ENCODE results near the gene KDM2B.

The KDM2B gene

GRCh38 chr12:121530600-121531355 is 50.0 kb downstream of the KDM2B start:
- peak; percentile 57 for DNase-seq (ENCODE audit: low read depth)

GRCh38 chr12:121529184-121529583 is 51.6 kb downstream of the KDM2B start:
- DNase-seq (ENCODE audit: low read depth) = no peak

- no peak for DNase-seq (ENCODE audit: low read depth)
These were observed 55.4 kb downstream of the KDM2B start for GRCh38 chr12:121525411-121525810.

GRCh38 chr12:121524196-121524916 is 56.5 kb downstream of the KDM2B start:
- DNase-seq (ENCODE audit: low read depth) = no peak

GRCh38 chr12:121523741-121524140 is 57.1 kb downstream of the KDM2B start:
- DNase-seq (ENCODE audit: low read depth) = no peak

- no peak for DNase-seq (ENCODE audit: low read depth)
These were observed 57.9 kb downstream of the KDM2B start for GRCh38 chr12:121522971-121523370.

GRCh38 chr12:121520586-121521086 is 60.2 kb downstream of the KDM2B start:
- DNase-seq (ENCODE audit: low read depth) = no peak

GRCh38 chr12:121520119-121520518 is 60.7 kb downstream of the KDM2B start:
- DNase-seq (ENCODE audit: low read depth) = no peak

GRCh38 chr12:121519227-121519626 is 61.6 kb downstream of the KDM2B start:
- DNase-seq (ENCODE audit: low read depth) = no peak

GRCh38 chr12:121518656-121519055 is 62.2 kb downstream of the KDM2B start:
- DNase-seq (ENCODE audit: low read depth) = no peak

- DNase-seq (ENCODE audit: low read depth) = no peak
These were observed 64.3 kb downstream of the KDM2B start for GRCh38 chr12:121516437-121517011.

GRCh38 chr12:121515615-121516014 is 65.2 kb downstream of the KDM2B start:
- DNase-seq (ENCODE audit: low read depth) = no peak

GRCh38 chr12:121514184-121514742 is 66.6 kb downstream of the KDM2B start:
- DNase-seq (ENCODE audit: low read depth) = no peak

- DNase-seq (ENCODE audit: low read depth) = no peak
These were observed 67.2 kb downstream of the KDM2B start for GRCh38 chr12:121513464-121514183.

- no peak for DNase-seq (ENCODE audit: low read depth)
These were observed 68.3 kb downstream of the KDM2B start for GRCh38 chr12:121512561-121512960.

- DNase-seq (ENCODE audit: low read depth) = no peak
These were observed 68.9 kb downstream of the KDM2B start for GRCh38 chr12:121511916-121512315.

- no peak for DNase-seq (ENCODE audit: low read depth)
These were observed 71.5 kb downstream of the KDM2B start for GRCh38 chr12:121509339-121509738.

GRCh38 chr12:121508533-121508932 is 72.3 kb downstream of the KDM2B start:
- DNase-seq (ENCODE audit: low read depth) = no peak

GRCh38 chr12:121507984-121508383 is 72.8 kb downstream of the KDM2B start:
- no peak for DNase-seq (ENCODE audit: low read depth)

GRCh38 chr12:121507245-121507644 is 73.6 kb downstream of the KDM2B start:
- no peak for DNase-seq (ENCODE audit: low read depth)

- no peak for DNase-seq (ENCODE audit: low read depth)
These were observed 75.3 kb downstream of the KDM2B start for GRCh38 chr12:121505513-121505912.

GRCh38 chr12:121504505-121504904 is 76.3 kb downstream of the KDM2B start:
- DNase-seq (ENCODE audit: low read depth) = no peak
